Stimulated activated CD4-positive, alpha-beta T cell treated with anti-CD3 and anti-CD28 coated beads, Interleukin-15, amount 100 ng/mL, for 24 hours (primary cell): ENCODE results near the gene TBC1D5.
A peak's percentile ranks its signal among the peaks of the same experiment; 100 is the strongest.
"Not testable (repeated sequence)": the region's sequence is repeated elsewhere in the genome, so short reads cannot be mapped to it uniquely, and the experiment has no call there.

ENCODE experiments used
- DNase-seq: peaks from one replicate; pipeline ENCODE4 v3.0.0-alpha.2; 2020

Gene TBC1D5, protein sequence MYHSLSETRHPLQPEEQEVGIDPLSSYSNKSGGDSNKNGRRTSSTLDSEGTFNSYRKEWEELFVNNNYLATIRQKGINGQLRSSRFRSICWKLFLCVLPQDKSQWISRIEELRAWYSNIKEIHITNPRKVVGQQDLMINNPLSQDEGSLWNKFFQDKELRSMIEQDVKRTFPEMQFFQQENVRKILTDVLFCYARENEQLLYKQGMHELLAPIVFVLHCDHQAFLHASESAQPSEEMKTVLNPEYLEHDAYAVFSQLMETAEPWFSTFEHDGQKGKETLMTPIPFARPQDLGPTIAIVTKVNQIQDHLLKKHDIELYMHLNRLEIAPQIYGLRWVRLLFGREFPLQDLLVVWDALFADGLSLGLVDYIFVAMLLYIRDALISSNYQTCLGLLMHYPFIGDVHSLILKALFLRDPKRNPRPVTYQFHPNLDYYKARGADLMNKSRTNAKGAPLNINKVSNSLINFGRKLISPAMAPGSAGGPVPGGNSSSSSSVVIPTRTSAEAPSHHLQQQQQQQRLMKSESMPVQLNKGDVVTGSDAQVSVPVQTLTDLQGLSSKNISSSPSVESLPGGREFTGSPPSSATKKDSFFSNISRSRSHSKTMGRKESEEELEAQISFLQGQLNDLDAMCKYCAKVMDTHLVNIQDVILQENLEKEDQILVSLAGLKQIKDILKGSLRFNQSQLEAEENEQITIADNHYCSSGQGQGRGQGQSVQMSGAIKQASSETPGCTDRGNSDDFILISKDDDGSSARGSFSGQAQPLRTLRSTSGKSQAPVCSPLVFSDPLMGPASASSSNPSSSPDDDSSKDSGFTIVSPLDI

DNA sequence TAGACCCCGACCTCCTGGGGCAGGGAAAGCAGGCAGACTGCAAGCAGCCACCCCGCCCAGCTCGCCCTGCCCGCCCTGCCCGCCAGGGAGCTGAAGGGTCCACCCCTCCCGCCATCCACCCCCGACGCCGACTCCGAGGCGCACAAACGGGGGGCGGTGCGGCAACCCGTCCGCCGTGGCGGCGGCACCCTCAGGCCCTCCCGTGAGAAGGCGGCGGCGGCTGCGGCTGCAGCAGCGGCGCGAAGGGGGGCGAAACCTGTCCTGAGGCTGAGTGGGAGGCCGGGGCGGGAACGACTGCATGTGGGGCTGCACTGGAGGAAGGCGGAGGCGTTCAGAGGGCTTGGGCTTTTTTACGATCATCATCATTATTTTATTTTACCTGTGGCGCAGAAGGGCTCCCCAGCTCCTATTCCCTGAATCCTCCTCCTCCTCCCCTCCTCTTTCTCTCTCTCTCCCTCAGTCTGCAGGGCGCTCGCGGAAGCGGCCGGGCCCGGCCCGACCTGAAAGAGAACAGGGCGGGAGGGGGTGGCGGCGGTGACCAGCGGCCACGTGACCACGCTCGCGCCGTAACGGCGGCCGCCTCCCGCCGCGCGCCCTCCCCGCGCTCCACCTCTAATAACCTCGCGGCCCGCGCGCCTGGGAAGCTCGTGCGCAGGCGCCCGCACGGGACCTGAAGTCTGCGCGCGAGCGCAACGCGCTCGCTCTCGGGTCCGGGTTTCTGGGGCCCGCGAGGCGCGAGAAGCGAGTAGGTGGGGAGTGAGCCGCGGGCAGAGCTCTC lies at the start of gene TBC1D5:
TSS of gene TBC1D5 (minus strand) at position 530 of the 778 bp plus-strand sequence. CDS start 234,061 bp downstream, outside the sequence.
- peak; percentile 96 for DNase-seq

DNA sequence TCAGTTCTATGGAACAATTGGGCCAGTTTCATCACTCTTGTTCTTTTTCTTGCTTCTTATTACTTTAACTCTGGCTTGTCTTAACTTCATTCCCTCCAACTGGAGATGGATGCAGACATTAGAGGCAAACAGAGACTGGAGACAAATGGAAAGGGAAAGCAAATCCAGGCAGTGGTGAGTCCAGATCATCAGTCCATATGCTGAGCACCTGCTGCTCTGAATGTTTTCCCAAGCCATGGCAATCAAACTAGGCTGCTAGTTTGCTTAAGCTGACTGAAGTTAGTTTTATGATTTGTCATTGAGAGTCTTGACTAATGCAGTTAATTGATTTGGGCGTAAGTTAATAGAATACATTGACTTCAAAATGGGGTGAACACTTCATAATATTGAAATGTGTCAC lies 41.0 kb upstream of the TBC1D5 start:
- no peak for DNase-seq

GRCh38 chr3:17782751-17783150 lies 40.3 kb upstream of the TBC1D5 start:
- DNase-seq, result no peak

GRCh38 chr3:17780369-17780768 lies 37.9 kb upstream of the TBC1D5 start:
- not testable (repeated sequence) for DNase-seq

- DNase-seq, result not testable (repeated sequence)
Observed at GRCh38 chr3:17779304-17780250, 37.1 kb upstream of the TBC1D5 start.

DNA sequence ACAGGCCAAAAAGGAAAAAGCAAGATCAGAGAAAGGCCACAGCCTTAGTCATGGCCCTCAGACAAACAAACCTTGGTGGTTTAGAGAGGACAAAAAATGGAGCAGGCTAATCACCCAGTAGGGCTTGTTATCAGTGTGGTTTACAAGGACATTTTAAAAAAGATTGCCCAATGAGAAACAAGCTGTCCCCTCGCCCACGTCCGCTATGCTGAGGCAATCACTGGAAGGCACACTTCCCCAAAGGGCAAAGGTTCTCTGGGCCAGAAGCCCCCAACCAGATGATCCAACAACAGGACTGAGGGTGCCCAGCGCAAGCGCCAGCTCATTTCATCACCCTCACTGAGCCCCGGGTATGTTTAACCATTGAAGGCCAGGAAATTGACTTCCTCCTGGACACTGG lies 34.9 kb upstream of the TBC1D5 start:
- not testable (repeated sequence) for DNase-seq

GRCh38 chr3:17775073-17775472 lies 32.6 kb upstream of the TBC1D5 start:
- DNase-seq, result peak; percentile 29

- DNase-seq, result peak; percentile 51
Observed at GRCh38 chr3:17774180-17774910, 31.9 kb upstream of the TBC1D5 start.

GRCh38 chr3:17772556-17772955 lies 30.1 kb upstream of the TBC1D5 start:
- DNase-seq, result no peak

DNA sequence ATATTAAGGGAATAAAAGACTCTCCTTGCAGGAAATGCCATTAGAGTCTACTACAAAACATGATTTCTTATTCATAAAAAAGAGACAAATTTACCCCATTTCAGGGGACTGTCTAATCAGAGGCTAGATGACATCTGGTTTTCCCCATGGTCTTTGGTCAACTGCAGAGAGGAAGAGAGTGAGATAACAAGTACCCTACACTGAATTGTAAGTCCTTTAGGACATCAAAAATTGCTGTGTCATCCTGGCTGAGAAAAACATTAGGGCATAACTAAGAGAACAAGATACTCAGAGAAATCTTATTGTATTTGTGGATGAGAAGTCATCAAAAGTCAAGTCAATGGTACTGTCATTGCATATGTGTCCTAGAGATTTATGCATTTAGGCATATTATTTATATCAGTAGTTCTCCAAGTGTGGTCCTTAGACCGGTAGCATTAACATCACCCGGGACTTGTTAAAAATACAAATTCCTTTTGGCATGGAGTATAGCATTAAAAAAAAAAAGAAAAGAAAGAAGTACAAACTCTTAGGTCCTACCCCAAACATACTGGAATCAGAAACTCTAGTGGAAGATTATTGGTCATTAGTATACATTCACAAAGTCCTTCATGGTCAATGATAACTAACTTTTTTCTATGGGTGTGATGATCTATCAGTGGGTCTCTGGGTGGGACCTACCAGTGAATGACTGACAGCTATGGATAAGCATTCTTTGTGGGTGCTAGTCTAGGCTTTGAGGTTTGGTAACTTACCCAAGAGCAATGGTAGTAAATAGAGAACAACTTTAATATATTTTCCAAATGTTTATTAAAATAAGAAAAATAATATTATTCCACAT lies 29.0 kb upstream of the TBC1D5 start:
- DNase-seq, result no peak

- DNase-seq, result no peak
Observed at GRCh38 chr3:17770682-17771081, 28.3 kb upstream of the TBC1D5 start.

DNA sequence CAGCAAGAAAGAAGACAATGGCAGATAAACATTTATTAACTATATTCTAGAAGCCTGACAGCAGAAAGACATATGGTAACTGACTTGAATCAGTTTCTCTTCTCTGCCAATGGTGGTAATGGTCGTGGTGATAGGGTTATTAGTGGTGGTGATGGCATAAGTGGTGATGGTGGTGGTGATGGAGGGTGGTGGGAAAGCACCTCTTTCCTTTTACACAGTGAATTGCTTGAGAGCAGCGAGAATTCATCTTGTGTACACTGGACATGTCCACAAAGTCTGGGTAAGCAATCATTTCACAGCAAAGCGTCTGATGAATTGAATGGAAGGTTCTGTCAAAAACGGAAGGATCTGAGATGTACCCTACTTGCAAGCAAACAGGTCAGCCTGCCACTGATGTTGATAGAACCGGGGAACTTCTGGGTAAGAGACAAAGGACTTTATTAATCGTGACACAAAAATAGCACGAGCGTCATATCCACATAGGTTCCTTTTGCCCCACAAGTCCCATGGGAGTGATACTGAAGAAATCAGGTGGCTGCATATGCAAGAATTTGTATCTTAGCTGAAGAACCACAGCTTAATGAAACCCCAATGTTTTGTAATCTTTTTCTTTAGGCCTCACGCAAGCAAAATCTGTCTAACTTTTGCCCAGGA lies 23.5 kb upstream of the TBC1D5 start:
- no peak for DNase-seq

- DNase-seq, result no peak
Observed at GRCh38 chr3:17761563-17761962, 19.1 kb upstream of the TBC1D5 start.

GRCh38 chr3:17759901-17760300 lies 17.5 kb upstream of the TBC1D5 start:
- DNase-seq, result no peak

DNA sequence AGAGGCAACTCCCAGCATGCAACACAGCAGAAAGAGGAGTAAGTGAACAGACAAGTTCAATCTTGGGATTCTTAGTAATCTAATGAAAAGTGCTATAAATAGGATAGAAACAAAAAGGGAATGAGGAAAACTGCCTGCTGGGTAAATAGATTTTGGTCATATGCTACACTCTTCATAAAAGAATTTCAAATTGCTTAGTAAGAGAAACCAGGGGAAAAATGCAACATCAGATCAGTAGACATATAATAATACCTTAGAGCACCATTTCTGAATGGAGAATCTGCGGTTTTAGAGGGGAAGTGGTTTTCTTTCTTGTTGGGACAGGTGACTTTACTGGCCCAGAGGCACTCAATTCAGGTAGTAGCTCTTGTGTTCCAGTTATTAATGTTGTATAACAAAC lies 13.4 kb upstream of the TBC1D5 start:
- no peak for DNase-seq

DNA sequence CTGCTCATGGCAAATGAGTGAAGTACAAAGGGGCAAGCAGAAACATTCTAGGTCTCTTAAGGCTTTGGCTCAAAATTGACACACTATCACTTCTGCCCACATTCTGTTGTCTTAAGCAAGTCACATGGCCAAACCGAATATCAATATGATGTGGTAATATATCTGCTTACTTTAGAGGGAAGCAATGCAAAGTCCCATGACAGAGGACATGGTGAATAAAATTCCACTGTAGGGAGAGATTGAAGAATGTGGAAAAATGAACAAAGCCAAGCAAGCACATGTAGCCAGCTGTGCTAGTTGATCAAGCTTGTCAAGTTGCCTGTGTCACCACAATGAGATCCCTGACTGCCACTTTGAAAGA lies 11.2 kb upstream of the TBC1D5 start:
- no peak for DNase-seq

GRCh38 chr3:17752876-17753631 lies 10.6 kb upstream of the TBC1D5 start:
- no peak for DNase-seq

DNA sequence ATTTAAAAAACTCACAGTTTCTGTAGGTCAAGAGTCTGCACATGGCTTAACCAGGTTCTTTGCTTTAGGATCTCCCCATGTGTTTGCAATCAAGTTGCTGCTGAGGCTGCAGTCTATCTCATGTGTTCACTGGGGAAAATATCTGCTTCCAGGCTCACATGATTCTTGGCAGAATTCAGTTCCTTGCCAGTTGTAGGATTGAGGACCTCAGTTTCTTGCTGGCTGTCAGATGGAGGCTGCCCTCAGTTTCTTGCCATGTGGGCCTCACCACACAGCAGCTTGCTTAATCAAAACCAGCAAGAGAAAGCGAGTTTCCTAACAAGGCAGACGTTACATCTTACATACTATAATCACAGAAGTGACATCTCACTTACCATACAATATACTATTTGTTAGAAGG lies 10.0 kb upstream of the TBC1D5 start:
- DNase-seq, result no peak

GRCh38 chr3:17749705-17750293 lies 7.4 kb upstream of the TBC1D5 start:
- DNase-seq, result no peak
